Heart right ventricle (tissue), 16 donors: ENCODE data around the gene ELMO1. TPM values are rescaled to one million over a fixed set of nuclear protein-coding genes. Genes with fewer than 3 reads are reported as not detected.

Source experiments
- ATAC-seq, 8 donors: fragments of 200-7000 bp; cut with Tn5 transposase; one replicate each; pipeline ENCODE4 v1.9.1; 2020; ENCODE audit warnings: mild to moderate bottlenecking in 8 of 8, moderate library complexity in 8 of 8, moderate number of reproducible peaks in 1 of 8
- DNase-seq, 2 donors: peaks; one replicate each; pipeline ENCODE4 v3.0.0-alpha.2; 2020
- H3K27ac ChIP-seq, 10 donors: fragments of 200-600 bp; sonication (generic) in 2 of 10; one replicate each; pipeline versions ENCODE4 v1.5.0 to v1.8.0; 2020 to 2022; ENCODE audit warnings: mild to moderate bottlenecking in 3 of 10
- H3K27me3 ChIP-seq, 7 donors: fragments of 200-600 bp; one replicate each; pipeline ENCODE4 v1.8.0; 2021 to 2022; ENCODE audit warnings: mild to moderate bottlenecking in 2 of 7
- H3K36me3 ChIP-seq, 9 donors: fragments of 200-600 bp; sonication (generic) in 1 of 9; one replicate each; pipeline versions ENCODE4 v1.5.0 to v1.8.0; 2020 to 2022; ENCODE audit warnings: mild to moderate bottlenecking in 2 of 9
- H3K4me1 ChIP-seq, 9 donors: fragments of 200-600 bp; sonication (generic) in 1 of 9; one replicate each; pipeline versions ENCODE4 v1.5.0 to v1.8.0; 2020 to 2022; ENCODE audit warnings: mild to moderate bottlenecking in 4 of 9
- H3K4me3 ChIP-seq, 10 donors: fragments of 200-600 bp; sonication (generic) in 2 of 10; one replicate each; pipeline versions ENCODE4 v1.5.0 to v1.8.0; 2020 to 2022; ENCODE audit warnings: mild to moderate bottlenecking in 7 of 10, moderate library complexity in 2 of 10
- H3K9me3 ChIP-seq, 11 donors: fragments of 200-600 bp in 10 of 11; sonication (generic) in 2 of 11; one replicate each; pipeline versions ENCODE4 v1.5.0 to v1.8.0; 2013 to 2022; ENCODE audit warnings: mild to moderate bottlenecking in 2 of 11, control low read depth in 1 of 11, moderate library complexity in 1 of 11
- CTCF ChIP-seq, 9 donors: fragments of 200-600 bp; sonication (generic) in 2 of 9; IDR thresholded peaks; one replicate each; pipeline versions ENCODE4 v1.5.0 to v1.8.0; 2021 to 2022; ENCODE audit warnings: antibody characterized with exemption in 9 of 9, mild to moderate bottlenecking in 5 of 9, moderate library complexity in 1 of 9
- WGBS, 2 donors: extraction: QIAGEN DNeasy Blood & Tissue Kit; methylation state at CpG; one replicate each; pipeline ENCODE4 v1.1.7; 2013; ENCODE audit warnings: inconsistent platforms in 1 of 2; 5-methylcytosine and 5-hydroxymethylcytosine counted together
- intact Hi-C, 10 donors: fragments of 100-400 bp; cut with DNase I; formaldehyde crosslinking; loops; one replicate each; pipeline versions ENCODE4 v1.11.1 to v1.14.2; 2022
- polyA plus RNA-seq, 2 donors: library from polyadenylated mRNA; stranded (reverse); fragments of 200-250 nt; gene quantifications; one replicate each; pipeline ENCODE4 v1.2.3, GENCODE V29; 2013
- total RNA-seq, 10 donors: library from RNA; stranded (reverse); fragmentation: NEBNext Ultra II Directional in 3 of 10; extraction: Animal tissue kit (Norgen Biotek cat#: 25700) in 3 of 10; gene quantifications; one replicate each; pipeline versions ENCODE4 v1.2.1 to v1.2.4, GENCODE V29; 2021 to 2023
- donor health status: Arrhythmogenic right ventricular cardiomyopathy.
- donor health status: ischemic (EF 13 %, LVEDD 7.1; RV severe dilation, severe dysfunction).
- donor health status: healthy with polysubstance abuse.
- donor health status: DM: no; HTN: yes; CAD: no.
- donor health status: DM: no; HTN: no; CAD: no.
- donor health status: ischemic (EF 25% LVEDD 6.9; RV normal size, moderate dysfunction).
- donor health status: ischemic (EF 25% LVEDD 5.7; RV mildly dilated, moderate dysfunction).
- donor health status: healthy.
- donor health status: DM: yes; HTN: yes; CAD: no.
- donor health status: Ischemic cardiomyopathy.
- donor health status: ischemic (EF 35%, LVEDD 5.7; RV mildly dilated, moderate dysfunction).
- donor health status: nonischemic (EF 11% LVEDD 7.7; RV severe dilation, severe dysfunction).
- donor health status: DM: yes; HTN: yes; CAD: no.
- donor health status: PGD.
- donor health status: ischemic (EF 29% LVEDD 5.4; RV normal size, mild dysfunction).
- donor health status: nonischemic (EF 23%, LVEDD 6.1; RV moderate dilation, normal function).

The ELMO1 gene
- total and polyA plus RNA-seq, 12 donors, result 8.5 to 18.0 (median 13.9) TPM

GRCh38 chr7:36874041-36874440 is 574.6 kb downstream of the ELMO1 start:
- H3K27ac ChIP-seq, result no peak overlapping the region
- WGBS, 2 donors, result 85 to 87% methylated on average over 2 of the region's 2 CpGs
- H3K36me3 ChIP-seq, result peaks cover 0 to 86% (median 11%) of the 10 kb centered on the region in 9 donors
- no peak for ATAC-seq
- no peak for TF ChIP-seq CTCF (IDR thresholded peaks at IDR 0.05)
- no peaks in the 10 kb centered on the region for H3K27me3 ChIP-seq
- no peaks in the 10 kb centered on the region for H3K4me1 ChIP-seq
- H3K9me3 ChIP-seq, result no peaks in the 10 kb centered on the region
- intact Hi-C loops, result no loop called here
- no peak for DNase-seq
- H3K4me3 ChIP-seq, result no peak overlapping the region

GRCh38 chr7:36871863-36872262 is 576.8 kb downstream of the ELMO1 start:
- no peaks in the 10 kb centered on the region for H3K4me1 ChIP-seq
- intact Hi-C loops, result no loop called here
- no peak for TF ChIP-seq CTCF (IDR thresholded peaks at IDR 0.05)
- H3K36me3 ChIP-seq, result peaks cover 0 to 80% (median 4%) of the 10 kb centered on the region in 9 donors
- H3K4me3 ChIP-seq, result no peak overlapping the region
- H3K27ac ChIP-seq, result no peak overlapping the region
- H3K27me3 ChIP-seq, result no peaks in the 10 kb centered on the region
- ATAC-seq (no peak), DNase-seq (no peak)
- no peaks in the 10 kb centered on the region for H3K9me3 ChIP-seq

GRCh38 chr7:36871355-36871738 is 577.3 kb downstream of the ELMO1 start:
- Histone ChIP-seq H3K27me3 (no peaks in the 10 kb centered on the region), H3K9me3 (no peaks in the 10 kb centered on the region), H3K4me1 (no peaks in the 10 kb centered on the region), H3K27ac (no peak overlapping the region), H3K36me3 (peaks cover 0 to 75% (median under 1%) of the 10 kb centered on the region in 9 donors), H3K4me3 (no peak overlapping the region)
- no peak for DNase-seq
- 99 to 100% methylated on average over 1 of the region's 1 CpG for WGBS, 2 donors
- no peak for ATAC-seq
- TF ChIP-seq CTCF (IDR thresholded peaks at IDR 0.05), result no peak
- intact Hi-C loops, result no loop called here

GRCh38 chr7:36870625-36871354 is 577.9 kb downstream of the ELMO1 start:
- H3K4me3 ChIP-seq, result no peak overlapping the region
- ATAC-seq (no peak), DNase-seq (no peak)
- intact Hi-C loops, result no loop called here
- no peaks in the 10 kb centered on the region for H3K4me1 ChIP-seq
- no peaks in the 10 kb centered on the region for H3K27me3 ChIP-seq
- no peak overlapping the region for H3K27ac ChIP-seq
- no peaks in the 10 kb centered on the region for H3K9me3 ChIP-seq
- no peak for TF ChIP-seq CTCF (IDR thresholded peaks at IDR 0.05)
- 96 to 97% methylated on average over 1 of the region's 1 CpG for WGBS, 2 donors
- H3K36me3 ChIP-seq, result peaks cover 0 to 70% (median 0%) of the 10 kb centered on the region in 9 donors
